ENCODE measurements around the gene FAM184A. TPM values are rescaled to one million over a fixed set of nuclear protein-coding genes. Genes with fewer than 3 reads are reported as not detected.

Gene FAM184A
- polyA plus RNA-seq, 1 donor (not counting 4 experiments of a cell fraction or from before 2014, with no cell fraction given): 0.20 TPM

GRCh38 chr6:119026822-119027221 is 51.6 kb downstream of the FAM184A start:
- no peak overlapping the region for H2AFZ ChIP-seq (ENCODE audit: control insufficient read depth, low read length)
- no peaks in the 10 kb centered on the region for H3K27me3 ChIP-seq (ENCODE audit: control insufficient read depth, extremely low read depth, insufficient read depth, low read length)
- no peaks in the 10 kb centered on the region for H3K79me2 ChIP-seq (ENCODE audit: control insufficient read depth, insufficient read depth, low read length)
- no peak overlapping the region for H3K4me2 ChIP-seq (ENCODE audit: control insufficient read depth, extremely low read depth, insufficient read depth, low read depth, low read length)
- no peaks in the 10 kb centered on the region for H3K36me3 ChIP-seq (ENCODE audit: control insufficient read depth in 2 of 2, extremely low read depth in 1 of 2, insufficient read depth in 2 of 2, low read length in 2 of 2)
- no peak overlapping the region for H3K9ac ChIP-seq (ENCODE audit: control insufficient read depth, extremely low read depth, insufficient read depth, low read length)
- no peak for TF ChIP-seq EZH2 (IDR thresholded peaks at IDR 0.05; ENCODE audit: low read length)
- TF ChIP-seq CTCF (optimal IDR thresholded peaks at IDR 0.05 in 1 of 3, IDR thresholded peaks at IDR 0.05 in 1 of 3, conservative IDR thresholded peaks at IDR 0.05 in 1 of 3; ENCODE audit: extremely low read depth in 1 of 3, insufficient read depth in 2 of 3, low read length in 3 of 3): no peak
- dilution Hi-C loops (cut with MboI; ENCODE audit: extremely low pct_ligation_motif_present, low sequenced_read_pairs): no loop called here
- no peaks in the 10 kb centered on the region for H3K4me1 ChIP-seq (ENCODE audit: control insufficient read depth, extremely low read depth, insufficient read depth, low read length)
- DNase-seq (ENCODE audit: low read depth, low spot score): no peak
- no peak overlapping the region for H3K4me3 ChIP-seq (ENCODE audit: control insufficient read depth in 2 of 3, extremely low read depth in 1 of 3, insufficient read depth in 2 of 3, low read depth in 1 of 3, low read length in 3 of 3)
- no peaks in the 10 kb centered on the region for H4K20me1 ChIP-seq (ENCODE audit: control insufficient read depth, extremely low read depth, insufficient read depth, low read length)
- no peak for FAIRE-seq
- no peaks in the 10 kb centered on the region for H3K9me1 ChIP-seq (ENCODE audit: control insufficient read depth, extremely low read depth, insufficient read depth, low read length)
- no peak overlapping the region for H3K27ac ChIP-seq (ENCODE audit: control insufficient read depth, insufficient read depth, low read length)
- no peaks in the 10 kb centered on the region for H3K9me3 ChIP-seq (ENCODE audit: control insufficient read depth, low read depth, low read length)

GRCh38 chr6:119025793-119026192 is 52.7 kb downstream of the FAM184A start:
- Histone ChIP-seq H3K4me1 (ENCODE audit: control insufficient read depth, extremely low read depth, insufficient read depth, low read length) (no peaks in the 10 kb centered on the region), H3K9ac (ENCODE audit: control insufficient read depth, extremely low read depth, insufficient read depth, low read length) (no peak overlapping the region), H3K36me3 (ENCODE audit: control insufficient read depth in 2 of 2, extremely low read depth in 1 of 2, insufficient read depth in 2 of 2, low read length in 2 of 2) (no peaks in the 10 kb centered on the region), H3K27me3 (ENCODE audit: control insufficient read depth, extremely low read depth, insufficient read depth, low read length) (no peaks in the 10 kb centered on the region), H3K4me3 (ENCODE audit: control insufficient read depth in 2 of 3, extremely low read depth in 1 of 3, insufficient read depth in 2 of 3, low read depth in 1 of 3, low read length in 3 of 3) (no peak overlapping the region), H3K27ac (ENCODE audit: control insufficient read depth, insufficient read depth, low read length) (no peak overlapping the region), H2AFZ (ENCODE audit: control insufficient read depth, low read length) (no peak overlapping the region), H3K9me3 (ENCODE audit: control insufficient read depth, low read depth, low read length) (no peaks in the 10 kb centered on the region), H3K9me1 (ENCODE audit: control insufficient read depth, extremely low read depth, insufficient read depth, low read length) (no peaks in the 10 kb centered on the region), H3K79me2 (ENCODE audit: control insufficient read depth, insufficient read depth, low read length) (no peaks in the 10 kb centered on the region), H4K20me1 (ENCODE audit: control insufficient read depth, extremely low read depth, insufficient read depth, low read length) (no peaks in the 10 kb centered on the region), H3K4me2 (ENCODE audit: control insufficient read depth, extremely low read depth, insufficient read depth, low read depth, low read length) (no peak overlapping the region)
- no peak for FAIRE-seq
- dilution Hi-C loops (cut with MboI; ENCODE audit: extremely low pct_ligation_motif_present, low sequenced_read_pairs): no loop called here
- TF ChIP-seq CTCF (optimal IDR thresholded peaks at IDR 0.05 in 1 of 3, IDR thresholded peaks at IDR 0.05 in 1 of 3, conservative IDR thresholded peaks at IDR 0.05 in 1 of 3; ENCODE audit: extremely low read depth in 1 of 3, insufficient read depth in 2 of 3, low read length in 3 of 3): no peak
- TF ChIP-seq EZH2 (IDR thresholded peaks at IDR 0.05; ENCODE audit: low read length): no peak
- DNase-seq (ENCODE audit: low read depth, low spot score): no peak

All from keratinocyte (primary cell).